Measurements from ENCODE around the gene TRMT44. TPM values are rescaled to one million over a fixed set of nuclear protein-coding genes. Genes with fewer than 3 reads are reported as not detected.

The TRMT44 gene
- total RNA-seq, 1 experiment from 2014 or later = 22.9 TPM

DNA sequence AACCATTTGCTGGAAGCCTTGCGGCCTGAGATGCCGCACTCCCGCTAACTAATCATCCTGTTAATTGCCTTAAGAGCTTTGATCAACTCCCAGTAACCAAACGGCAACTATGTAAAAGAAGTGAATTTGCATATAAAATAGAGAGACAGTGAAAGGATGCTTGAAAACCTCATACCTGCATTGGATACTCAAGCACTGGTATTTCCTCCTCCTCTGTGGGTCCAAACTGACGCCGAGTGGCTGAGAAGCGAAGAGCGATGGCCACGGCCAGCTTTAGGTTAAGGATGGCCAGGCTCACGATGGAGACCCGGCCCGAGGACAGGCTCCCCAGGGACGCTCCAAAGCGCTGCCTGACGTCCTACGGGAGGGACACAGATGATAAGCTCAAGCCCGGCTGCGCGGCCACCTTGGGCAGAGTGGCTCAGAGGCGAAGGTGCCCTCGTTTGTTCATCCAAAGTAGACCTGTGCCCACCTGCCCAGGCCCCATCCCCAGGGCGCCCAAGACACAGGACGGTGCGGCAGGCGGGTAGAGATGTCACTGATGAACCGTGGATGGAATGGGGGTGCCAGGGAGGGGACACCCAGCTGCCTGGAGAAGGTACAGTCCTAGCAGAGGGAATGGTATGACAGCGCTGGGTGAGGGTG, 43.7 kb upstream of the TRMT44 start:
- intact Hi-C loops (cut with micrococcal nuclease; ENCODE audit: unreplicated experiment) = no loop called here
- H3K27ac ChIP-seq (ENCODE audit: low read depth, low read length, poor library complexity, severe bottlenecking) = no peak overlapping the region
- no peaks in the 10 kb centered on the region for H3K27me3 ChIP-seq (replicated peaks; ENCODE audit: insufficient read depth, low read depth, low read length, poor library complexity)
- TF ChIP-seq, protein P1, sequence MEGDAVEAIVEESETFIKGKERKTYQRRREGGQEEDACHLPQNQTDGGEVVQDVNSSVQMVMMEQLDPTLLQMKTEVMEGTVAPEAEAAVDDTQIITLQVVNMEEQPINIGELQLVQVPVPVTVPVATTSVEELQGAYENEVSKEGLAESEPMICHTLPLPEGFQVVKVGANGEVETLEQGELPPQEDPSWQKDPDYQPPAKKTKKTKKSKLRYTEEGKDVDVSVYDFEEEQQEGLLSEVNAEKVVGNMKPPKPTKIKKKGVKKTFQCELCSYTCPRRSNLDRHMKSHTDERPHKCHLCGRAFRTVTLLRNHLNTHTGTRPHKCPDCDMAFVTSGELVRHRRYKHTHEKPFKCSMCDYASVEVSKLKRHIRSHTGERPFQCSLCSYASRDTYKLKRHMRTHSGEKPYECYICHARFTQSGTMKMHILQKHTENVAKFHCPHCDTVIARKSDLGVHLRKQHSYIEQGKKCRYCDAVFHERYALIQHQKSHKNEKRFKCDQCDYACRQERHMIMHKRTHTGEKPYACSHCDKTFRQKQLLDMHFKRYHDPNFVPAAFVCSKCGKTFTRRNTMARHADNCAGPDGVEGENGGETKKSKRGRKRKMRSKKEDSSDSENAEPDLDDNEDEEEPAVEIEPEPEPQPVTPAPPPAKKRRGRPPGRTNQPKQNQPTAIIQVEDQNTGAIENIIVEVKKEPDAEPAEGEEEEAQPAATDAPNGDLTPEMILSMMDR (conservative IDR thresholded peaks at IDR 0.05; ENCODE audit: low read depth, low read length) = no peak
- CTCF ChIA-PET = no interaction called here
- no peak overlapping the region for H3K4me3 ChIP-seq (ENCODE audit: low read depth, low read length, poor library complexity, severe bottlenecking)
- H3K36me3 ChIP-seq (ENCODE audit: insufficient read depth, low read length, poor library complexity, severe bottlenecking) = no peaks in the 10 kb centered on the region
- H3K4me1 ChIP-seq (ENCODE audit: insufficient read depth, low read length, poor library complexity, severe bottlenecking) = peaks cover 4% of the 10 kb centered on the region
- DNase-seq (ENCODE audit: low spot score) = no peak
- no peaks in the 10 kb centered on the region for H3K9me3 ChIP-seq (ENCODE audit: low read depth, low read length, poor library complexity, severe bottlenecking)
- BruUV-seq (replicated peaks) = no TSS peak
- POLR2A ChIA-PET (ENCODE audit: low non-redundant PET) = no interaction called here

DNA sequence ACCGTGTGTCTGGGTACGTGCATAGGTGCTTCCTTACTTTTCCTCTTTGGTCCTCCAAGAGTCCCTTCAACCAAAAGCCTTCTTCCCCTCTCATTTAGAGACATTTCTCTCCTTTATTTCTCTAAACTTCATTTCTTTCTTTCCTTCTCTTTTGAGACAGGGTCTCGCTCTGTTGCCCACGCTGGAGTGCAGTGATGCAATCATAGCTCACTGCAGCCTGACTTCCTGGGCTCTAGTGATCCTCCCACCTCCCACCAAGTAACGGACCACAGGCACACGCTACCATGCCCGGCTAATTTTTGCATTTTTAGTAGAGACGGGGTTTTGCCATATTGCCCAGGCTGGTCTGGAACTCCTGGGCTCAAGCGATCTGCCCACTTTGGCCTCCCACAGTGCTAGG, 42.2 kb upstream of the TRMT44 start:
- CTCF ChIA-PET = no interaction called here
- BruUV-seq (replicated peaks) = no TSS peak
- POLR2A ChIA-PET (ENCODE audit: low non-redundant PET) = no interaction called here
- H3K36me3 ChIP-seq (ENCODE audit: insufficient read depth, low read length, poor library complexity, severe bottlenecking) = no peaks in the 10 kb centered on the region
- no peak overlapping the region for H3K27ac ChIP-seq (ENCODE audit: low read depth, low read length, poor library complexity, severe bottlenecking)
- intact Hi-C loops (cut with micrococcal nuclease; ENCODE audit: unreplicated experiment) = no loop called here
- no peak overlapping the region for H3K4me3 ChIP-seq (ENCODE audit: low read depth, low read length, poor library complexity, severe bottlenecking)
- no peak for DNase-seq (ENCODE audit: low spot score)
- H3K9me3 ChIP-seq (ENCODE audit: low read depth, low read length, poor library complexity, severe bottlenecking) = no peaks in the 10 kb centered on the region
- H3K4me1 ChIP-seq (ENCODE audit: insufficient read depth, low read length, poor library complexity, severe bottlenecking) = no peaks in the 10 kb centered on the region
- TF ChIP-seq EZH2 (IDR thresholded peaks at IDR 0.05; ENCODE audit: borderline replicate concordance, low read depth, low read length, poor library complexity, severe bottlenecking) = no peak
- TF ChIP-seq, protein P1 (conservative IDR thresholded peaks at IDR 0.05; ENCODE audit: low read depth, low read length) = no peak
- H3K27me3 ChIP-seq (replicated peaks; ENCODE audit: insufficient read depth, low read depth, low read length, poor library complexity) = no peaks in the 10 kb centered on the region

DNA sequence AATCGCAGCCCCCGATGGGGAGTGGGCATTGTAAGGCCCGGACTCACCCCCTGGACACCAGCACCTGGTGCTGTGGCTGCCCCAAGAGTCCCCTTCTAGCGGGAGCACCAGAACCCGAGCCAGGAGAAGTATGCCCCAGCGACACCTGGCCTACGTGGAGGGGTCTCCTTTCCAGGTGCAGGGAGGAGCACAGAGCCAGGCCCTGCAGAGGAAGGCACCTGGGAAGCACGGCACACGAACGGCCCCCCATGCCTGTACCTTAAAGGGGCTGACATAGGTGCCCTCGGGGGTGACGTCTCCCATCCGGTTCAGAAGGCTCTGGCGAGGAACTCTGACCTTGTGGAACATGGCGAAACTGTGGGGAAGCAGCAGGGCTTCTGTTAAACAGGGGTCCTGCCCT, 41.3 kb upstream of the TRMT44 start:
- no peak overlapping the region for H3K27ac ChIP-seq (ENCODE audit: low read depth, low read length, poor library complexity, severe bottlenecking)
- no peaks in the 10 kb centered on the region for H3K36me3 ChIP-seq (ENCODE audit: insufficient read depth, low read length, poor library complexity, severe bottlenecking)
- no peak overlapping the region for H3K4me3 ChIP-seq (ENCODE audit: low read depth, low read length, poor library complexity, severe bottlenecking)
- H3K27me3 ChIP-seq (replicated peaks; ENCODE audit: insufficient read depth, low read depth, low read length, poor library complexity) = no peaks in the 10 kb centered on the region
- intact Hi-C loops (cut with micrococcal nuclease; ENCODE audit: unreplicated experiment) = no loop called here
- no peaks in the 10 kb centered on the region for H3K4me1 ChIP-seq (ENCODE audit: insufficient read depth, low read length, poor library complexity, severe bottlenecking)
- no peak for DNase-seq (ENCODE audit: low spot score)
- no TSS peak for BruUV-seq (replicated peaks)
- TF ChIP-seq, protein P1 (conservative IDR thresholded peaks at IDR 0.05; ENCODE audit: low read depth, low read length) = no peak
- TF ChIP-seq EZH2 (IDR thresholded peaks at IDR 0.05; ENCODE audit: borderline replicate concordance, low read depth, low read length, poor library complexity, severe bottlenecking) = no peak
- POLR2A ChIA-PET (ENCODE audit: low non-redundant PET) = no interaction called here
- CTCF ChIA-PET = no interaction called here
- H3K9me3 ChIP-seq (ENCODE audit: low read depth, low read length, poor library complexity, severe bottlenecking) = no peaks in the 10 kb centered on the region

Data from A673 (cell line).